ENCODE measurements around the gene ZNF316. TPM values are rescaled to one million over a fixed set of nuclear protein-coding genes. Genes with fewer than 3 reads are reported as not detected.

Gene ZNF316
- total RNA-seq, 4 donors from 2014 or later: 20.8 to 58.6 (median 30.6) TPM

DNA sequence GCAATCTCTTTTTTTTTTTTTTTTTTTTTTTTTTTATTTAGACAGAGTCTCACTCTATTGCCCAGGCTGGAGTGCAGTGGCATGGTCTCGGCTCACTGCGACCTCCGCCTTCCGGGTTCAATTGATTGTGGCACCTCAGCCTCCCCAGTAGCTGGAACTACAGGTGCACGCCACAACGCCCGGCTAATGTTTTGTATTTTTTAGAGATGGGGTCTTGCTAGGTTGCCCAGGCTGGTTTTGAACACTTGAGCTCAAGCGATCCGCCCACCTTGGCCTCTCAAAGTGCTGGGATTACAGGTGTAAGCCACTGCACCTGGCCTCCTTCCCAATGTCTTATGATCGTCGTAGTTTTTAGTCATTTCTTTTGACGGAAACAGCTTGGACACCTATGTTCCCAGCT, 28.3 kb upstream of the ZNF316 start:
- H3K4me1 ChIP-seq: no peaks in the 10 kb centered on the region
- H3K9me3 ChIP-seq: no peaks in the 10 kb centered on the region
- DNase-seq (ENCODE audit: low spot score in 2 of 2): no peak
- H3K27me3 ChIP-seq: no peaks in the 10 kb centered on the region
- peaks cover 54% of the 10 kb centered on the region for H3K36me3 ChIP-seq
- 92% methylated on average over 12 of the region's 12 CpGs for WGBS
- no peak overlapping the region for H3K27ac ChIP-seq
- no peak for TF ChIP-seq POLR2A (IDR thresholded peaks at IDR 0.05)
- no peak for TF ChIP-seq EP300 (IDR thresholded peaks at IDR 0.05)
- TF ChIP-seq, protein P1, sequence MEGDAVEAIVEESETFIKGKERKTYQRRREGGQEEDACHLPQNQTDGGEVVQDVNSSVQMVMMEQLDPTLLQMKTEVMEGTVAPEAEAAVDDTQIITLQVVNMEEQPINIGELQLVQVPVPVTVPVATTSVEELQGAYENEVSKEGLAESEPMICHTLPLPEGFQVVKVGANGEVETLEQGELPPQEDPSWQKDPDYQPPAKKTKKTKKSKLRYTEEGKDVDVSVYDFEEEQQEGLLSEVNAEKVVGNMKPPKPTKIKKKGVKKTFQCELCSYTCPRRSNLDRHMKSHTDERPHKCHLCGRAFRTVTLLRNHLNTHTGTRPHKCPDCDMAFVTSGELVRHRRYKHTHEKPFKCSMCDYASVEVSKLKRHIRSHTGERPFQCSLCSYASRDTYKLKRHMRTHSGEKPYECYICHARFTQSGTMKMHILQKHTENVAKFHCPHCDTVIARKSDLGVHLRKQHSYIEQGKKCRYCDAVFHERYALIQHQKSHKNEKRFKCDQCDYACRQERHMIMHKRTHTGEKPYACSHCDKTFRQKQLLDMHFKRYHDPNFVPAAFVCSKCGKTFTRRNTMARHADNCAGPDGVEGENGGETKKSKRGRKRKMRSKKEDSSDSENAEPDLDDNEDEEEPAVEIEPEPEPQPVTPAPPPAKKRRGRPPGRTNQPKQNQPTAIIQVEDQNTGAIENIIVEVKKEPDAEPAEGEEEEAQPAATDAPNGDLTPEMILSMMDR (IDR thresholded peaks at IDR 0.05): no peak
- no peak for TF ChIP-seq POLR2AphosphoS5 (IDR thresholded peaks at IDR 0.05)
- no peak overlapping the region for H3K4me3 ChIP-seq

DNA sequence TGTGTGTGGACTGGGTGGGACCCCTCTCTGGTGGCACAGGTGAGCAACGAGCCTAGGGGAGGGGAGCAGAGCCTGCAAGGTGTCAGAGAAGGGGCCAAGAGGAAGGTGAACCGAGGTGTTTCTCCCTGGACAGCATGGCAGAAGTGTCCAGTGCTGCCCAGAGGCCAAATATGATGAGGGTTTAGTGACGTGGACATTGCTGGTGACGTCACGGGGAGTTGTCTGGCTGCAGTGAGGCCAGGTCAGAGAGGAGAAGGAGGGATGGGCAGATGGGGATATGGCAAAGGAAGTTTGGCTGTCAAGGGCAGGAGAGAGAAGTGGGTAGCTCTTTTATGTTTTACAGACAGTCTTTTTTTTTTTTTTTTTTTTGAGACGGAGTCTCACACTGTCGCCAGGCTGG, 24.3 kb upstream of the ZNF316 start:
- Histone ChIP-seq H3K27me3 (peaks cover 6% of the 10 kb centered on the region), H3K4me1 (peaks cover 12% of the 10 kb centered on the region), H3K36me3 (peaks cover 16% of the 10 kb centered on the region), H3K27ac (no peak overlapping the region), H3K9me3 (no peaks in the 10 kb centered on the region), H3K4me3 (no peak overlapping the region)
- no peak for DNase-seq (ENCODE audit: low spot score in 2 of 2)
- 70% methylated on average over 7 of the region's 7 CpGs for WGBS
- TF ChIP-seq POLR2AphosphoS5 (IDR thresholded peaks at IDR 0.05): no peak
- TF ChIP-seq, protein P1 (IDR thresholded peaks at IDR 0.05): no peak
- TF ChIP-seq POLR2A (IDR thresholded peaks at IDR 0.05): no peak
- no peak for TF ChIP-seq EP300 (IDR thresholded peaks at IDR 0.05)

DNA sequence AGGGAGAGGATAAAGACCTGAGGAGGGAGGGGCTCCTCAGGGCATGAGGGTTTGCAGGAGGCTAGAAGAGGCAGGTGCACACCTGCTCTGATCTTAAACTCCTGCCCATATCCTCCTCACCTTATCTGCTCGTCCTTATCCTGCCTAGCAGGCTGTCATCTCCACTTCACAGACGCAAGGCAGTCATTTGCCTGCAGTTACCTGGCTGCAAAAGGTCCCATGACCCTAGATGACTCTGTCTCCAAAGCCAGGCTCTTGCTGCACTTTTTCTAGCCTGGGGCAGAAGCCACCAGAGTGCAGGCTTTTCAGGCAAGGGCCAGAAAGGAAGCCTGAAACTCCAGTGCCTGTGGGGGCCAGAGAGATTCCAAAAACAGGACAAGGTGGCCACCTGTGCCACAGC, 23.4 kb upstream of the ZNF316 start:
- no peak overlapping the region for H3K27ac ChIP-seq
- no peaks in the 10 kb centered on the region for H3K9me3 ChIP-seq
- WGBS: 36% methylated on average over 2 of the region's 2 CpGs
- DNase-seq (ENCODE audit: low spot score in 2 of 2): no peak
- peaks cover 12% of the 10 kb centered on the region for H3K4me1 ChIP-seq
- peaks cover 9% of the 10 kb centered on the region for H3K36me3 ChIP-seq
- no peak overlapping the region for H3K4me3 ChIP-seq
- TF ChIP-seq EP300 (IDR thresholded peaks at IDR 0.05) (no peak), POLR2A (IDR thresholded peaks at IDR 0.05) (no peak), POLR2AphosphoS5 (IDR thresholded peaks at IDR 0.05) (no peak)
- TF ChIP-seq, protein P1 (IDR thresholded peaks at IDR 0.05): no peak
- peaks cover 6% of the 10 kb centered on the region for H3K27me3 ChIP-seq

DNA sequence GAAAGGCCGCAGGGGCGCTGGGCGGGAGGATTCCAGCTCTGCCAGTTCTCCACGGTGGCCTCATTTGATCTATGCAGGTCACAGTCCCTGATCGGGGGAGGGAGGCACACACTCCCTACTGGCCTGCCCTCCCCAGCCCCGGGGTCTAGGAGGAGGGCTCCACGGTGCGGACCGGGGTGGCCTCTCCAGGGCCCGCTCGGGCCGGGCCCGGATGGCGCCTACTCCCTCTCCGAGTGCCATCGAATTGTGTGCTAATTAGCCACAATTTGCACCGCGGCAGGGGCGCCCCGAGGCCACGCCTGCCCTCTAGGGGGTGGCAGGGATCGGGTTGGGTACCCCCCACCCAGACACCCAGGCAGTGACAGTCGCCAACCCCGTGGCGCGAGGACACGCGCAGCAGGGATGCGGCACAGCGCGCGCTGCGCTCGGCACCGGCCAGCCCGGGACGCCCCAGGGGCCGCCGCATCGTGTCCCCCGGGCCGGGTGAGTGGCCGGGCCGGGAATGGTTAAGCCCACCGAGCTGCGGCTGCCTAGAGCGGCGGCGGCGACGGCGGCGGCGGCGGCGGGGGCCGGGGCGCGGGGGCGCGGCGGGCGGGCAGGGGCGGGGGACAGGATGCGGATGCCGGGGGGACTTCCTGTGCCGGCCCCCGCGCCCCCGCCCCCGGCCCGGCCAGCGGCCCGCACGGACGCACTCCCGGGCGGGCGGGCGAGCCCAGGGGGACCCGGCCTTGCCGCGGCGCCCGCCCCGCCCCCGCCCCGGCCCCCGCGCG, 22.0 kb upstream of the ZNF316 start, which contains the start of gene ZNF853:
Gene ZNF853 (plus strand): TSS at position 658 of the 770 bp plus-strand sequence. CDS start 565 bp downstream, outside the sequence.
- 25% methylated on average over 8 of the region's 91 CpGs for WGBS
- DNase-seq (ENCODE audit: low spot score in 2 of 2): no peak
- peaks cover 6% of the 10 kb centered on the region for H3K27me3 ChIP-seq
- no peaks in the 10 kb centered on the region for H3K9me3 ChIP-seq
- H3K4me1 ChIP-seq: peaks cover 12% of the 10 kb centered on the region
- H3K36me3 ChIP-seq: peaks cover 5% of the 10 kb centered on the region
- TF ChIP-seq EP300 (IDR thresholded peaks at IDR 0.05): no peak
- TF ChIP-seq, protein P1 (IDR thresholded peaks at IDR 0.05): no peak
- no peak for TF ChIP-seq POLR2A (IDR thresholded peaks at IDR 0.05)
- no peak for TF ChIP-seq POLR2AphosphoS5 (IDR thresholded peaks at IDR 0.05)
- peak within 1 kb of the TSS; percentile 78 for H3K4me3 ChIP-seq
- no peak within 1 kb of the TSS for H3K27ac ChIP-seq

DNA sequence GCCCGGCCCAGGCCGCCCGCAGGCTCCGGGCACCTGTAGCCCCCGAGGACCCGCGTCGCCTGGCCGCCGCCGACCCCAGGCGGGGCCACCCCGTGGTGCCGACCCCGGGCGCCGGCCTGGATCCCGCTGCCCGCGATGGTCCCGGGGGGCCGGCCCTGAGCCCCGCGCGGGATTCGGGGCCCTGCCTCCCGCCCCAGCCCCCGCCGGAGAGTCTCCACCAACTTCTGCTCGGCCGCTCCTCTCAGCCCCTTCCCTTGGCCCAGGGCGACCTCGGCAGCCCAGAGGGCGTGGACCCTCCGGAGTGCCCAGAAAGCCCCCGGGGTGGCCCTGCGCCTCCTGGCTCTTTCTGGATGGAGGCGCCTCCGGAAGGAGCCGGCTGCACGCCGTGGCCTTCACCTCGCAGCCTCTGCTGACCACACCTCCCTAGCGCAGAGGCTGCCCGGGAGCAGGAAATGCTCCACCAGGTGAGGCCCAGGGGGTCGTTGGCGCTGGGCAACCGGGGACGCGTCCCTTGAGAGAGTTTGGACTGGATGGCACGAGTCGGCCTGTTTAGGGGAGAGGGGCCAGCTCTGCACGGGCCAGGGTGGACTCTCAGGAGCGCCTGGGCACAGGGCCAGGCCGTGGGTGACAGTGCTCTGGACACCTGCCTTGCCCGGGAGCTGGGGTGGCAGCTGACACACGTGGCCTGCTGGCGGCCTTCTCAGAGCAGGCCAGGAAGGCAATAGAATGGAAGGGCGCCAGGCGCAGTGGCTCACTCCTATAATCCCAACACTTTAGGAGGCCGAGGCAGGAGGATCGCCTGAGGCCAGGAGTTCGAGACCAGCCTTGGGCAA, 21.2 kb upstream of the ZNF316 start:
- no peak for DNase-seq (ENCODE audit: low spot score in 2 of 2)
- H3K9me3 ChIP-seq: no peaks in the 10 kb centered on the region
- H3K36me3 ChIP-seq: no peaks in the 10 kb centered on the region
- H3K4me1 ChIP-seq: peaks cover 12% of the 10 kb centered on the region
- TF ChIP-seq, protein P1 (IDR thresholded peaks at IDR 0.05): no peak
- no peak for TF ChIP-seq POLR2A (IDR thresholded peaks at IDR 0.05)
- TF ChIP-seq EP300 (IDR thresholded peaks at IDR 0.05): no peak
- peak overlapping the region; percentile 78 for H3K4me3 ChIP-seq
- H3K27me3 ChIP-seq: peaks cover 6% of the 10 kb centered on the region
- H3K27ac ChIP-seq: no peak overlapping the region
- WGBS: 22% methylated on average over 20 of the region's 63 CpGs
